ENCODE measurements around the gene TPGS2.

The TPGS2 gene

DNA sequence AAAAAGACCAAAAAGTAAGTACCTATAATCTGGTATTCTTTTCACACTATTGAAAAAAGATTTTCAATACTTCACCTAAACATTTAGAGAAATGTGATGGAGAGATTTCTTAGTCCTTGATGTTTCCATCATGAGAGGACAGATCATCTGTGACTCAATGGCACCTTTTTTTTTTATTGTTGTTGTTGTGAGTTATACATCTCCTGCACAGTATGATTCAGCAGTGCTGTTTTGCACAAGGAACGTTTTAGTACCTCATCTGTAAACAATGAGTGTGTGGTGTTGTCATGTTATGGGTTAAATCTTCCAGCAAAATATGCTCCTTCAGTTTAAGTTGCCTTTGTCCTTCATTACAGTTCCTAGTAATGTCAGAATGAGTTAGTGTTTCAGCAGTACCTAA, 2.3 kb upstream of the TPGS2 start:
- H3K4ac ChIP-seq (ENCODE audit: low read depth in 1 of 2, low read length in 2 of 2) = no peak overlapping the region
- H2AFZ ChIP-seq (ENCODE audit: low read depth, low read length) = no peak overlapping the region
- no peak overlapping the region for H2BK120ac ChIP-seq (ENCODE audit: low read depth, low read length)
- H3K4me3 ChIP-seq (ENCODE audit: insufficient read depth in 1 of 2, low read depth in 1 of 2, low read length in 2 of 2) = no peak overlapping the region
- no peak overlapping the region for H2BK12ac ChIP-seq (ENCODE audit: low read length in 2 of 2)
- no peak overlapping the region for H3K14ac ChIP-seq (ENCODE audit: low read length in 2 of 2)
- peak; percentile 66 for DNase-seq
- no peaks in the 10 kb centered on the region for H3K27me3 ChIP-seq (ENCODE audit: control insufficient read depth in 1 of 2, insufficient read depth in 1 of 2, low read length in 2 of 2)
- H3K27ac ChIP-seq (ENCODE audit: low read length, poor library complexity, severe bottlenecking) = no peak overlapping the region
- 0% methylated on average over 1 of the region's 1 CpG for WGBS
- no peak overlapping the region for H4K91ac ChIP-seq (ENCODE audit: low read length)
- peaks cover 0 to 8% of the 10 kb centered on the region in 2 experiments for H3K36me3 ChIP-seq (ENCODE audit: control insufficient read depth in 1 of 2, insufficient read depth in 2 of 2, low read depth in 1 of 2, low read length in 2 of 2)
- peaks cover 1% of the 10 kb centered on the region for H3K4me1 ChIP-seq (ENCODE audit: control insufficient read depth, insufficient read depth, low read depth, low read length)
- H2BK15ac ChIP-seq (ENCODE audit: low read depth, poor library complexity, severe bottlenecking) = no peak overlapping the region
- no peaks in the 10 kb centered on the region for H3K9me3 ChIP-seq (ENCODE audit: control insufficient read depth, low read length)
- H3K18ac ChIP-seq (ENCODE audit: low read depth in 1 of 2, low read length in 2 of 2) = no peak overlapping the region
- no peak overlapping the region for H2AK5ac ChIP-seq (ENCODE audit: low read length, severe bottlenecking)
- no peak overlapping the region for H2BK5ac ChIP-seq (ENCODE audit: low read depth, low read length, poor library complexity, severe bottlenecking)
- H3K23ac ChIP-seq (ENCODE audit: low read length in 2 of 2) = no peak overlapping the region
- H3K79me1 ChIP-seq (replicated peaks; ENCODE audit: low read length, poor library complexity, severe bottlenecking) = peaks cover 3% of the 10 kb centered on the region
- peak overlapping the region; percentile 31 for H3K9ac ChIP-seq (ENCODE audit: low read length)
- no peak overlapping the region for H3K4me2 ChIP-seq (ENCODE audit: low read length, poor library complexity, severe bottlenecking)
- H4K8ac ChIP-seq (ENCODE audit: low read length) = no peak overlapping the region

DNA sequence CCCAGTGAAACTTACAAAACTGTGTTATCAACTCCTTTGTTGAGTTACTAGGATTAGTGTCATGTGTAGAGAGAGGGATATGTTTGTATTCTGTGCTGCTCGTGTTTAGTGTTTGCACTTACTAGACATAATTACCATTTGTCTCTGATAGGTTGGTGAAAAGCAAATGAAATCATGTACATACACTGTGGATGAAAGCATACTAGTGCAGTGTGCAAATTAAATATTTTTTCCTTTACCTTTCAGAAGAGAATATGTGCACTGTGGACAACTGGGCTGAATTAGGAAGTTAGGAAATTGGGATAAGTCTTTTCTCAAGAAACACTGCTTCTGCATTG, 1.3 kb upstream of the TPGS2 start:
- no peaks in the 10 kb centered on the region for H3K36me3 ChIP-seq (ENCODE audit: control insufficient read depth in 1 of 2, insufficient read depth in 2 of 2, low read depth in 1 of 2, low read length in 2 of 2)
- no peak overlapping the region for H4K8ac ChIP-seq (ENCODE audit: low read length)
- peaks cover 6% of the 10 kb centered on the region for H3K79me1 ChIP-seq (replicated peaks; ENCODE audit: low read length, poor library complexity, severe bottlenecking)
- H3K9ac ChIP-seq (ENCODE audit: low read length) = peak overlapping the region; percentile 98
- H2BK12ac ChIP-seq (ENCODE audit: low read length in 2 of 2) = no peak overlapping the region
- no peak overlapping the region for H2AK5ac ChIP-seq (ENCODE audit: low read length, severe bottlenecking)
- no peaks in the 10 kb centered on the region for H3K9me3 ChIP-seq (ENCODE audit: control insufficient read depth, low read length)
- no peaks in the 10 kb centered on the region for H3K27me3 ChIP-seq (ENCODE audit: control insufficient read depth in 1 of 2, insufficient read depth in 1 of 2, low read length in 2 of 2)
- no peak overlapping the region for H2BK5ac ChIP-seq (ENCODE audit: low read depth, low read length, poor library complexity, severe bottlenecking)
- no peak overlapping the region for H3K14ac ChIP-seq (ENCODE audit: low read length in 2 of 2)
- H4K91ac ChIP-seq (ENCODE audit: low read length) = no peak overlapping the region
- no peak overlapping the region for H2BK120ac ChIP-seq (ENCODE audit: low read depth, low read length)
- H3K4me3 ChIP-seq (ENCODE audit: insufficient read depth in 1 of 2, low read depth in 1 of 2, low read length in 2 of 2) = peak overlapping the region in 1 of 2 experiments; percentile 100
- no peak overlapping the region for H3K4ac ChIP-seq (ENCODE audit: low read depth in 1 of 2, low read length in 2 of 2)
- no peak overlapping the region for H3K18ac ChIP-seq (ENCODE audit: low read depth in 1 of 2, low read length in 2 of 2)
- H3K4me2 ChIP-seq (ENCODE audit: low read length, poor library complexity, severe bottlenecking) = peak overlapping the region; percentile 58
- H3K23ac ChIP-seq (ENCODE audit: low read length in 2 of 2) = no peak overlapping the region
- no peak overlapping the region for H3K27ac ChIP-seq (ENCODE audit: low read length, poor library complexity, severe bottlenecking)
- H3K4me1 ChIP-seq (ENCODE audit: control insufficient read depth, insufficient read depth, low read depth, low read length) = peaks cover 1% of the 10 kb centered on the region
- DNase-seq = no peak
- WGBS = 67% methylated on average over 1 of the region's 1 CpG
- no peak overlapping the region for H2AFZ ChIP-seq (ENCODE audit: low read depth, low read length)
- H2BK15ac ChIP-seq (ENCODE audit: low read depth, poor library complexity, severe bottlenecking) = no peak overlapping the region

DNA sequence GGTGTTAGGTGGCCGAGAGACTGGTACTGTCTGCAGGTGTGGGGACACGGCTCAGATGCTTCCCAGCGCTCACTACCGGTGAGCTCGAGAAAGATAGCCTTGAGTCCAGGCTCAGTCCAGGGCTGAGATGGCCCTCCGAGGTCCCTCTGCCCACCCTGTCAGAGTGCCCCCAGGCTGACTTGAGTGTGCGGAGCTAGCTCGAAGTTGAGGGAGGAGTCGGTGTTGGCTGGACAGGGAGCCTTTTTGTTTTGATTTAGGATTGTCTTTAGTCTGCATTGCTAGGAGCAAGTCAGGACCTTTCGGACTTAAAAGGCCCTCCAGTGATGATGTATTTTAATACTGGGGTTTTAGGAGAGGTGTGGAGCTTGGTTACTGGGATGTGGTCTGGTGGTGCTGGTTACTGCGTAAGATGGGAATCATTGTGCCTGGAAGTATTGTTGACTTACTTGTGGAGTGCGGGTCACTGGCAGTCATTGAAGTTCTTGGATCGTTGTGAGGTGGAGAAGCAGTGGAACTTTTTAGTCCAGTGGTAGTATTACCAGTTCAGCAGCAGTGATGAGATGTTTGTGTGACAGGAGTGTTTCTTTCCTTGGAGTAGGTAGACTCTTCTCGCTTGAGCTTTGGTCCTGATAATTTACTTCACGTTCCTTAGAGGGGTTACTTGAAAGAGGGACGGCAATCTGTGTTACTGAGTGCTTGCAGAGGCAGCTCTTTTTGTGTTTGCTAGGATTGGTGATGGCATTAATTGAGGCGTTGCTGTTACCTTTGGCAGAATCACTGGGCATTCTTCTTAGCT, 758 bp upstream of the TPGS2 start:
- 39% methylated on average over 17 of the region's 17 CpGs for WGBS

DNA sequence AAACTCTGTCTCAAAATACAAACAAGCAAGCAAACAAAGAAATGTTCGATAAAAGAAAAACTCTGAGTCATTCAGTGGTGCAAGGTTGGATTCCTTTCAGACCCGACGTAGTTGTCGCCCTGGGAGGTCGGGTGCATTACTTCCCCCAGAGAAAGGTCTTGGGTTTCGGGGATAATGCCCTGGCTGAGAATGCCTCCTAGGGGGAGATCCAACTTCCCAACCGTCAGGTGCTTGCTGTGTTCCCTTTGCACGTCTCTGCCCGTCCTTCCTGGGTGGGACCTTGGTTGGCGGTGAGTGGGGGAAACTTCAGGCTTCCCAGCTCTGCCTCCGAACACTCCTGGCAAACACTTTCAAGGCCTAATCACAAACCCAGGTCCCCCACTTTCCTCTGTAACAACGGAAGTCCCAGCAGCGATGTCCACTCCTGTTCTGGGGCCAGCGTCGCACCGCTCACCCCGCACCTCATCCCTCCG, 609 bp downstream of the TPGS2 start:
- Histone ChIP-seq H4K8ac (ENCODE audit: low read length) (peak overlapping the region; percentile 74), H3K36me3 (ENCODE audit: control insufficient read depth in 1 of 2, insufficient read depth in 2 of 2, low read depth in 1 of 2, low read length in 2 of 2) (peaks cover under 1% of the 10 kb centered on the region in 2 experiments), H3K14ac (ENCODE audit: low read length in 2 of 2) (peak overlapping the region in 1 of 2 experiments; percentile 15), H3K79me1 (replicated peaks; ENCODE audit: low read length, poor library complexity, severe bottlenecking) (peaks cover 9% of the 10 kb centered on the region), H3K4me1 (ENCODE audit: control insufficient read depth, insufficient read depth, low read depth, low read length) (peaks cover 1% of the 10 kb centered on the region), H3K23ac (ENCODE audit: low read length in 2 of 2) (no peak overlapping the region), H3K9ac (ENCODE audit: low read length) (peak overlapping the region; percentile 98), H3K9me3 (ENCODE audit: control insufficient read depth, low read length) (no peaks in the 10 kb centered on the region), H4K91ac (ENCODE audit: low read length) (peak overlapping the region; percentile 48), H2BK12ac (ENCODE audit: low read length in 2 of 2) (peak overlapping the region in 1 of 2 experiments; percentile 7), H3K4ac (ENCODE audit: low read depth in 1 of 2, low read length in 2 of 2) (peak overlapping the region; percentile 14 to 16), H2AK5ac (ENCODE audit: low read length, severe bottlenecking) (no peak overlapping the region), H3K4me2 (ENCODE audit: low read length, poor library complexity, severe bottlenecking) (peak overlapping the region; percentile 7), H2BK5ac (ENCODE audit: low read depth, low read length, poor library complexity, severe bottlenecking) (no peak overlapping the region), H3K27me3 (ENCODE audit: control insufficient read depth in 1 of 2, insufficient read depth in 1 of 2, low read length in 2 of 2) (no peaks in the 10 kb centered on the region), H3K27ac (ENCODE audit: low read length, poor library complexity, severe bottlenecking) (peak overlapping the region; percentile 67), H3K4me3 (ENCODE audit: insufficient read depth in 1 of 2, low read depth in 1 of 2, low read length in 2 of 2) (peak overlapping the region; percentile 71 to 100), H2AFZ (ENCODE audit: low read depth, low read length) (peak overlapping the region; percentile 70), H3K18ac (ENCODE audit: low read depth in 1 of 2, low read length in 2 of 2) (peak overlapping the region; percentile 40 to 91), H2BK120ac (ENCODE audit: low read depth, low read length) (peak overlapping the region; percentile 4), H2BK15ac (ENCODE audit: low read depth, poor library complexity, severe bottlenecking) (no peak overlapping the region)
- peak; percentile 78 for DNase-seq
- under 1% methylated on average over 17 of the region's 18 CpGs for WGBS

More for the DNA sequence above, 758 bp upstream of the TPGS2 start:
- peak overlapping the region; percentile 98 for H3K9ac ChIP-seq (ENCODE audit: low read length)
- peak overlapping the region; percentile 0 for H4K91ac ChIP-seq (ENCODE audit: low read length)
- no peak overlapping the region for H2BK120ac ChIP-seq (ENCODE audit: low read depth, low read length)
- peaks cover 6% of the 10 kb centered on the region for H3K79me1 ChIP-seq (replicated peaks; ENCODE audit: low read length, poor library complexity, severe bottlenecking)
- no peak for DNase-seq
- H3K4ac ChIP-seq (ENCODE audit: low read depth in 1 of 2, low read length in 2 of 2) = peak overlapping the region in 1 of 2 experiments; percentile 86
- H3K23ac ChIP-seq (ENCODE audit: low read length in 2 of 2) = peak overlapping the region in 1 of 2 experiments; percentile 57
- H3K36me3 ChIP-seq (ENCODE audit: control insufficient read depth in 1 of 2, insufficient read depth in 2 of 2, low read depth in 1 of 2, low read length in 2 of 2) = no peaks in the 10 kb centered on the region
- peak overlapping the region; percentile 58 for H3K4me2 ChIP-seq (ENCODE audit: low read length, poor library complexity, severe bottlenecking)
- H3K9me3 ChIP-seq (ENCODE audit: control insufficient read depth, low read length) = no peaks in the 10 kb centered on the region
- peak overlapping the region; percentile 5 for H4K8ac ChIP-seq (ENCODE audit: low read length)
- no peak overlapping the region for H2BK5ac ChIP-seq (ENCODE audit: low read depth, low read length, poor library complexity, severe bottlenecking)
- H3K4me3 ChIP-seq (ENCODE audit: insufficient read depth in 1 of 2, low read depth in 1 of 2, low read length in 2 of 2) = peak overlapping the region; percentile 71 to 100
- no peaks in the 10 kb centered on the region for H3K27me3 ChIP-seq (ENCODE audit: control insufficient read depth in 1 of 2, insufficient read depth in 1 of 2, low read length in 2 of 2)
- H3K14ac ChIP-seq (ENCODE audit: low read length in 2 of 2) = peak overlapping the region in 1 of 2 experiments; percentile 61
- H2BK15ac ChIP-seq (ENCODE audit: low read depth, poor library complexity, severe bottlenecking) = no peak overlapping the region
- H2BK12ac ChIP-seq (ENCODE audit: low read length in 2 of 2) = peak overlapping the region in 1 of 2 experiments; percentile 65
- peaks cover 1% of the 10 kb centered on the region for H3K4me1 ChIP-seq (ENCODE audit: control insufficient read depth, insufficient read depth, low read depth, low read length)
- H3K27ac ChIP-seq (ENCODE audit: low read length, poor library complexity, severe bottlenecking) = peak overlapping the region; percentile 53
- peak overlapping the region in 1 of 2 experiments; percentile 46 for H3K18ac ChIP-seq (ENCODE audit: low read depth in 1 of 2, low read length in 2 of 2)
- no peak overlapping the region for H2AK5ac ChIP-seq (ENCODE audit: low read length, severe bottlenecking)
- H2AFZ ChIP-seq (ENCODE audit: low read depth, low read length) = peak overlapping the region; percentile 100
